ENCODE data around the gene SEPTIN1.

GRCh38 chr16:30375864-30376263 is 6.5 kb downstream of the SEPTIN1 start:
- TF ChIP-seq EZH2 (IDR thresholded peaks at IDR 0.05; ENCODE audit: low read depth, unreplicated experiment) (no peak), CTCF (conservative IDR thresholded peaks at IDR 0.05; ENCODE audit: low read depth in 2 of 2) (no peak), EZH2phosphoT487 (IDR thresholded peaks at IDR 0.05; ENCODE audit: unreplicated experiment) (no peak), STAT1 (IDR thresholded peaks at IDR 0.05; ENCODE audit: unreplicated experiment) (no peak), JUNB (IDR thresholded peaks at IDR 0.05; ENCODE audit: unreplicated experiment) (no peak)
